Colonic mucosa (tissue), 4 donors: ENCODE results near the gene IER5. TPM values are rescaled to one million over a fixed set of nuclear protein-coding genes. Genes with fewer than 3 reads are reported as not detected.

Source experiments
- DNase-seq: peaks from one replicate; pipeline ENCODE4 v3.0.0-alpha.2; 2020
- H3K27ac ChIP-seq: fragments of 200-600 bp; one replicate; pipeline ENCODE4 v1.8.0; 2021
- H3K27me3 ChIP-seq: fragments of 200-600 bp; one replicate; pipeline ENCODE4 v1.8.0; 2021
- H3K36me3 ChIP-seq: fragments of 200-600 bp; one replicate; pipeline ENCODE4 v1.8.0; 2021
- H3K4me1 ChIP-seq: fragments of 200-600 bp; one replicate; pipeline ENCODE4 v1.8.0; 2021; ENCODE audit warnings: mild to moderate bottlenecking
- H3K4me3 ChIP-seq: fragments of 200-600 bp; one replicate; pipeline ENCODE4 v1.8.0; 2021
- H3K9ac ChIP-seq, 2 donors: one replicate each; pipeline ENCODE4 v1.7.0; 2013; ENCODE audit warnings: control low read depth in 2 of 2, low read depth in 2 of 2, low read length in 2 of 2
- H3K9me3 ChIP-seq: fragments of 200-600 bp; one replicate; pipeline ENCODE4 v1.8.0; 2021
- CTCF ChIP-seq: fragments of 200-600 bp; IDR thresholded peaks from one replicate; pipeline ENCODE4 v1.8.0; 2022; ENCODE audit warnings: antibody characterized with exemption, mild to moderate bottlenecking
- intact Hi-C: fragments of 100-400 bp; cut with DNase I; formaldehyde crosslinking; loops from one replicate; pipeline ENCODE4 v1.14.1; 2022
- total RNA-seq, 2 donors: library from RNA; stranded (reverse); fragmentation: NEBNext Ultra II Directional in 1 of 2; extraction: Animal tissue kit (Norgen Biotek cat#: 25700) in 1 of 2; gene quantifications; one replicate each; pipeline ENCODE4 v1.2.1, GENCODE V29; 2021
- donor health status: healthy.
- donor health status: DM: no; HTN: no; CAD: no.
- donor health status: DM: no; HTN: no; CAD: no.

The IER5 gene
- total RNA-seq, 2 donors from 2014 or later = 19.6 to 20.1 TPM

GRCh38 chr1:181119093-181119989 is 30.8 kb downstream of the IER5 start:
- no peak for DNase-seq
- H3K27ac ChIP-seq = no peak overlapping the region
- TF ChIP-seq CTCF = no peak
- no peaks in the 10 kb centered on the region for H3K4me1 ChIP-seq
- no peaks in the 10 kb centered on the region for H3K27me3 ChIP-seq
- no peak overlapping the region for H3K9ac ChIP-seq
- no peaks in the 10 kb centered on the region for H3K9me3 ChIP-seq
- H3K4me3 ChIP-seq = no peak overlapping the region
- H3K36me3 ChIP-seq = no peaks in the 10 kb centered on the region
- intact Hi-C loops = no loop called here

DNA sequence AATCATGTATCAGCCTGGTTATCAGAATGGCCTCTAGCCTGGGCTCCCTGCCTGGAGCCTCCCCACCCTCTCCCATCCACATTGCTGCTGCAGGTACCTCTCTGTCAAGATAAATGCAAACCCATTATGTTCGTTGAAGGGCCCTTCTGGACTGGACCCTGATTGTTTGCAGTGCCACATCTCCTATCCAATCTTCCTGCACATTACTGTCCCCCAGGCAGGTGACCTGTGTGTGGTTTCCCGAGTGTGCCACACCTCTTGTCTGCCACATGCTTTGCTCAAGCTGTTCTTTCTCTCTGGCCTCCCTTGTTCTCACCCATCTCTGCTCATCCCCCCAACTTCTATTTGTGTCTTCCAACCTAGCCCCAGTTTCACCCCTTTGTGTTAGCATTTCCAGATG is 32.4 kb downstream of the IER5 start:
- H3K36me3 ChIP-seq = no peaks in the 10 kb centered on the region
- intact Hi-C loops = no loop called here
- H3K9me3 ChIP-seq = no peaks in the 10 kb centered on the region
- no peak for DNase-seq
- no peak overlapping the region for H3K9ac ChIP-seq
- H3K27me3 ChIP-seq = no peaks in the 10 kb centered on the region
- TF ChIP-seq CTCF = no peak
- no peaks in the 10 kb centered on the region for H3K4me1 ChIP-seq
- no peak overlapping the region for H3K4me3 ChIP-seq
- no peak overlapping the region for H3K27ac ChIP-seq

DNA sequence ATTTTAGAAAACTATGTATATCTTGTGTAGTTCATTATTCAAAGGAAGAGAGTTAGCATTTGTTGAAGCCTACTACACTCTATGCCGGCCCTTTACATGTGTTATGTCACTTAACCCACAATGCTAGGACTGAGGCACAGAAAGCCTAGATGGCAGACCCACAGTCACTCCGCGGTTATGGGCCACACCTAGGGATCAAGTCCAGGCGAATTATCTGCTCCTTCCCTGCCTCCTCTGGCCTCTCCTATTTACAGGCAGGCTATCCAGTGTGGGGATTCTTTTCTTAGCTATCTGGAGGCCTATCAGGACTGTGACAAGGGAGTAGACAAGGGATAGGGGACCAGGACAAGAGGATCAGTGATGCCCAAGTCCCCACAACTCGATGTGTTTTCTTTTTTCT is 33.0 kb downstream of the IER5 start:
- no peak for DNase-seq
- no peak overlapping the region for H3K4me3 ChIP-seq
- no peak overlapping the region for H3K9ac ChIP-seq
- no peaks in the 10 kb centered on the region for H3K27me3 ChIP-seq
- TF ChIP-seq CTCF = no peak
- no peak overlapping the region for H3K27ac ChIP-seq
- H3K9me3 ChIP-seq = no peaks in the 10 kb centered on the region
- no peaks in the 10 kb centered on the region for H3K36me3 ChIP-seq
- H3K4me1 ChIP-seq = no peaks in the 10 kb centered on the region
- intact Hi-C loops = no loop called here

GRCh38 chr1:181122222-181122621 is 33.7 kb downstream of the IER5 start:
- no peak overlapping the region for H3K4me3 ChIP-seq
- intact Hi-C loops = no loop called here
- no peak overlapping the region for H3K27ac ChIP-seq
- no peaks in the 10 kb centered on the region for H3K9me3 ChIP-seq
- no peak overlapping the region for H3K9ac ChIP-seq
- H3K36me3 ChIP-seq = no peaks in the 10 kb centered on the region
- no peaks in the 10 kb centered on the region for H3K27me3 ChIP-seq
- TF ChIP-seq CTCF = no peak
- H3K4me1 ChIP-seq = no peaks in the 10 kb centered on the region
- no peak for DNase-seq

- TF ChIP-seq CTCF = no peak
- no peak overlapping the region for H3K4me3 ChIP-seq
- no peak overlapping the region for H3K27ac ChIP-seq
- no peak for DNase-seq
- no peaks in the 10 kb centered on the region for H3K9me3 ChIP-seq
- no peaks in the 10 kb centered on the region for H3K27me3 ChIP-seq
- intact Hi-C loops = no loop called here
- H3K36me3 ChIP-seq = no peaks in the 10 kb centered on the region
- H3K4me1 ChIP-seq = no peaks in the 10 kb centered on the region
- no peak overlapping the region for H3K9ac ChIP-seq
Observed at GRCh38 chr1:181123173-181123572, 34.7 kb downstream of the IER5 start.
